HL-60 (cell line): ENCODE data around the gene SHE.

ENCODE experiments used
- POLR2AphosphoS5 ChIP-seq: IDR thresholded peaks from 2 replicates; pipeline ENCODE4 v1.6.1; 2012; ENCODE audit warnings: low read depth
- SPI1 ChIP-seq: IDR thresholded peaks from 2 replicates; pipeline ENCODE4 v1.6.1; 2012; ENCODE audit warnings: low read depth, mild to moderate bottlenecking, borderline replicate concordance
- TF ChIP-seq, protein P1 (sequence below): IDR thresholded peaks from one replicate; pipeline ENCODE4 v1.5.1; 2011; ENCODE audit warnings: low read length, control low read depth, inconsistent platforms; ENCODE audit not compliant: insufficient read depth

DNA sequence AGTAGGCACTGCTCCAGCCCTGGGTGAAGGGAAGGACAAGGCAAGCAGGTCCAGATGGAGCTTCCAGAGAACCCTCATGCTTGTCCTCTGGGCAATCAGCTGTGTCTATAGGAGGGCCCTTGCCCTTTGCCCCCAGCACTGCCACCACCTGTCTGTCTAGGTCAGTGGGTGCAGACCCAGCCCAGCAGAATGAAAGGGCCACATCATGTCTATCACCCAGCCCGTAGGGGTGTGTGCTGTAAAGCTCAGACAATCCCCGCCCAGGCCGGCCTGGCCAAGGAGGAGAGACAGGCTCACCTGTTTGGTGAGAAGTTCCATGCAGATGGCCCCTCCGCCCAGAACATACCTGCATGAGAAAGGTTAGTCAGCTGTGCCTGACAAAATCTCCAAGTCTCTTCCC, 49.3 kb upstream of the SHE start:
- TF ChIP-seq, protein P1, sequence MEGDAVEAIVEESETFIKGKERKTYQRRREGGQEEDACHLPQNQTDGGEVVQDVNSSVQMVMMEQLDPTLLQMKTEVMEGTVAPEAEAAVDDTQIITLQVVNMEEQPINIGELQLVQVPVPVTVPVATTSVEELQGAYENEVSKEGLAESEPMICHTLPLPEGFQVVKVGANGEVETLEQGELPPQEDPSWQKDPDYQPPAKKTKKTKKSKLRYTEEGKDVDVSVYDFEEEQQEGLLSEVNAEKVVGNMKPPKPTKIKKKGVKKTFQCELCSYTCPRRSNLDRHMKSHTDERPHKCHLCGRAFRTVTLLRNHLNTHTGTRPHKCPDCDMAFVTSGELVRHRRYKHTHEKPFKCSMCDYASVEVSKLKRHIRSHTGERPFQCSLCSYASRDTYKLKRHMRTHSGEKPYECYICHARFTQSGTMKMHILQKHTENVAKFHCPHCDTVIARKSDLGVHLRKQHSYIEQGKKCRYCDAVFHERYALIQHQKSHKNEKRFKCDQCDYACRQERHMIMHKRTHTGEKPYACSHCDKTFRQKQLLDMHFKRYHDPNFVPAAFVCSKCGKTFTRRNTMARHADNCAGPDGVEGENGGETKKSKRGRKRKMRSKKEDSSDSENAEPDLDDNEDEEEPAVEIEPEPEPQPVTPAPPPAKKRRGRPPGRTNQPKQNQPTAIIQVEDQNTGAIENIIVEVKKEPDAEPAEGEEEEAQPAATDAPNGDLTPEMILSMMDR, result no peak
- TF ChIP-seq POLR2AphosphoS5 (no peak), SPI1 (no peak)
